ENCODE measurements around the gene SPATA21.

GRCh38 chr1:16447641-16448040 is 10.4 kb upstream of the SPATA21 start:
- TF ChIP-seq CTCF (IDR thresholded peaks at IDR 0.05) (no peak), RFX5 (IDR thresholded peaks at IDR 0.05) (no peak), JUNB (IDR thresholded peaks at IDR 0.05) (no peak), POLR2A (IDR thresholded peaks at IDR 0.05; ENCODE audit: low read length) (no peak), TP53 (CRISPR knock-in tag; IDR thresholded peaks at IDR 0.05) (no peak), ZSCAN20 (CRISPR knock-in tag; IDR thresholded peaks at IDR 0.05) (no peak), SREBF2 (IDR thresholded peaks at IDR 0.05) (no peak), EP300 (IDR thresholded peaks at IDR 0.05) (no peak), PBX3 (IDR thresholded peaks at IDR 0.05) (no peak), CHD2 (IDR thresholded peaks at IDR 0.05; ENCODE audit: low read length, partially characterized antibody) (no peak), BHLHE40 (IDR thresholded peaks at IDR 0.05; ENCODE audit: low read depth, low read length) (no peak), RAD21 (conservative IDR thresholded peaks at IDR 0.05 in 1 of 2, IDR thresholded peaks at IDR 0.05 in 1 of 2) (no peak), HOXB5 (CRISPR knock-in tag; IDR thresholded peaks at IDR 0.05) (no peak), MAZ (IDR thresholded peaks at IDR 0.05; ENCODE audit: borderline replicate concordance, low read depth, low read length) (no peak)
